Stimulated activated CD8-positive, alpha-beta memory T cell treated with anti-CD3 and anti-CD28 coated beads, Interleukin-2, amount 100 ng/mL, for 48 hours (primary cell): ENCODE data around the gene JAK2.
"Not testable (repeated sequence)": the region's sequence is repeated elsewhere in the genome, so short reads cannot be mapped to it uniquely, and the experiment has no call there.

Experiments
- DNase-seq, 2 donors: peaks; one replicate each; pipeline ENCODE4 v3.0.0-alpha.2; 2020; ENCODE audit warnings: low read depth in 2 of 2

Gene JAK2

GRCh38 chr9:5041390-5042115, 56.5 kb downstream of the JAK2 start:
- DNase-seq, result no peak

GRCh38 chr9:5042661-5043178, 57.6 kb downstream of the JAK2 start:
- DNase-seq, result no peak

- no peak for DNase-seq
Measured at GRCh38 chr9:5043381-5043780, 58.3 kb downstream of the JAK2 start.

GRCh38 chr9:5044160-5044559, 59.1 kb downstream of the JAK2 start:
- no peak for DNase-seq

- no peak for DNase-seq
Measured at GRCh38 chr9:5052838-5053237, 67.8 kb downstream of the JAK2 start.

- no peak for DNase-seq
Measured at GRCh38 chr9:5062631-5063030, 77.6 kb downstream of the JAK2 start.

- no peak for DNase-seq
Measured at GRCh38 chr9:5072871-5073270, 87.8 kb downstream of the JAK2 start.

GRCh38 chr9:5073701-5074100, 88.6 kb downstream of the JAK2 start:
- DNase-seq, result no peak

GRCh38 chr9:5085993-5086392, 100.9 kb downstream of the JAK2 start:
- DNase-seq, result no peak

- DNase-seq, result no peak
Measured at GRCh38 chr9:5089737-5090136, 104.7 kb downstream of the JAK2 start.

GRCh38 chr9:5095795-5096194, 110.7 kb downstream of the JAK2 start:
- no peak for DNase-seq

GRCh38 chr9:5099466-5099865, 114.4 kb downstream of the JAK2 start:
- no peak for DNase-seq

- DNase-seq, result not testable (repeated sequence)
Measured at GRCh38 chr9:5101127-5101526, 116.1 kb downstream of the JAK2 start.

GRCh38 chr9:5106517-5106916, 121.4 kb downstream of the JAK2 start:
- DNase-seq, result not testable (repeated sequence)

GRCh38 chr9:5110867-5111681, 126.0 kb downstream of the JAK2 start:
- no peak for DNase-seq

- DNase-seq, result no peak
Measured at GRCh38 chr9:5111696-5112095, 126.6 kb downstream of the JAK2 start.

GRCh38 chr9:5112109-5112592, 127.1 kb downstream of the JAK2 start:
- DNase-seq, result no peak

GRCh38 chr9:5112646-5113045, 127.6 kb downstream of the JAK2 start:
- DNase-seq, result no peak

GRCh38 chr9:5113523-5113922, 128.5 kb downstream of the JAK2 start:
- DNase-seq, result no peak

- DNase-seq, result no peak
Measured at GRCh38 chr9:5113994-5114748, 129.1 kb downstream of the JAK2 start.

GRCh38 chr9:5122116-5122515, 137.0 kb downstream of the JAK2 start:
- no peak for DNase-seq

- DNase-seq, result no peak
Measured at GRCh38 chr9:5122516-5122915, 137.4 kb downstream of the JAK2 start.
